OCI-LY1 (cell line): ENCODE results near the gene LPA.

Experiments used
- H2AFZ ChIP-seq: fragments of 200-600 bp; sonication (generic), shearing (Covaris generic); 2 replicates; pipeline ENCODE4 v1.6.0; 2014; ENCODE audit warnings: antibody characterized with exemption, mild to moderate bottlenecking, low read length
- H3F3A ChIP-seq: fragments of 200-600 bp; sonication (generic), shearing (Covaris generic); 2 replicates; pipeline ENCODE4 v1.6.0; 2014; ENCODE audit warnings: mild to moderate bottlenecking, antibody characterized with exemption, low read length, moderate library complexity; ENCODE audit not compliant: insufficient read depth
- H3K27ac ChIP-seq: fragments of 200-600 bp; sonication (generic); 2 replicates; pipeline ENCODE4 v1.5.1; 2014; ENCODE audit warnings: low read length, mixed run types, mild to moderate bottlenecking, low read depth; ENCODE audit not compliant: poor library complexity, severe bottlenecking
- H3K27me3 ChIP-seq: fragments of 200-600 bp; sonication (generic); 2 replicates; pipeline ENCODE4 v1.6.0; 2014; ENCODE audit warnings: antibody characterized with exemption, mild to moderate bottlenecking, low read length, moderate library complexity; ENCODE audit not compliant: insufficient read depth
- H3K36me3 ChIP-seq: fragments of 200-600 bp; sonication (generic); 2 replicates; pipeline ENCODE4 v1.6.1; 2014; ENCODE audit warnings: mild to moderate bottlenecking, antibody characterized with exemption, low read length, moderate library complexity, mixed read lengths; ENCODE audit not compliant: insufficient read depth
- H3K4me1 ChIP-seq: fragments of 200-600 bp; sonication (generic); 2 replicates; pipeline ENCODE4 v1.5.1; 2014; ENCODE audit warnings: mild to moderate bottlenecking, low read length, moderate library complexity; ENCODE audit not compliant: insufficient read depth, severe bottlenecking
- H3K4me2 ChIP-seq: fragments of 200-600 bp; sonication (generic), shearing (Covaris generic); 2 replicates; pipeline ENCODE4 v1.6.1; 2014; ENCODE audit warnings: low read length
- H3K4me3 ChIP-seq: fragments of 200-600 bp; sonication (generic); 2 replicates; pipeline ENCODE4 v1.5.1; 2014; ENCODE audit warnings: low read length, low read depth, mild to moderate bottlenecking, mixed read lengths; ENCODE audit not compliant: poor library complexity, severe bottlenecking
- H3K79me2 ChIP-seq: fragments of 200-600 bp; shearing (Covaris generic); 2 replicates; pipeline ENCODE4 v1.6.1; 2016; ENCODE audit warnings: mixed run types, low read length, mixed read lengths; ENCODE audit not compliant: insufficient read depth
- H3K9ac ChIP-seq: fragments of 200-600 bp; sonication (generic), shearing (Covaris generic); 2 replicates; pipeline ENCODE4 v1.6.1; 2014; ENCODE audit warnings: mild to moderate bottlenecking, low read length, mixed read lengths
- H3K9me2 ChIP-seq: fragments of 200-600 bp; sonication (generic), shearing (Covaris generic); 2 replicates; pipeline ENCODE4 v1.6.1; 2014; ENCODE audit warnings: low read depth, mild to moderate bottlenecking, low read length, mixed read lengths
- H3K9me3 ChIP-seq: fragments of 200-600 bp; shearing (Covaris generic); 2 replicates; pipeline ENCODE4 v1.6.1; 2014; ENCODE audit warnings: low read length, mixed read lengths
- H4K20me1 ChIP-seq: fragments of 200-600 bp; sonication (generic), shearing (Covaris generic); 2 replicates; pipeline ENCODE4 v1.6.0; 2016; ENCODE audit warnings: mild to moderate bottlenecking, low read length; ENCODE audit not compliant: insufficient read depth
- EZH2 ChIP-seq: fragments of 200-600 bp; sonication (generic), shearing (Covaris generic); IDR thresholded peaks from 2 replicates; pipeline ENCODE4 v1.8.0; 2017; ENCODE audit warnings: borderline replicate concordance, mixed run types, mild to moderate bottlenecking, antibody characterized with exemption, low read length, moderate library complexity, mixed read lengths
- TF ChIP-seq, protein P1 (sequence below): fragments of 200-600 bp; sonication (generic), shearing (Covaris generic); IDR thresholded peaks from 2 replicates; pipeline ENCODE4 v1.5.1; 2017; ENCODE audit warnings: mild to moderate bottlenecking, antibody characterized with exemption, low read length, moderate library complexity, mixed read lengths

Gene LPA

DNA sequence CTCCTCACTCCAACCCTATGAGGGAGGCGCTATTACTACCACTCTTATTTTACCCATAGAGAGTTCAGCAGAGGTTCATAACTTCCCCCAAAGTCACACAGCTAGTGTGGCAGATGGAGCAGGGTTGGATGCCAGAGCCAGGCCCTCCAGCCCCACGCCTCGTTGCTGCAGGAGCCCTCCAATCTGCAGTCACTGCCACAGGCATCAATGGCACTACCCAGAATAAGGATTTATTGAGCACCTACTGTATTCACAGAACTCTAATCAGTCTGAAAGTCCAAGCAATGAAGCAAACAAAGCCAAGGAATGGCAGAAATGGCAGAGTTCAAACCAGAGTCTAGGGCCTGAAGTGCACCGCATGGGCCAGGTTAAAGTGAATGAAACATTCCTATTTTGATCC is 144.9 kb downstream of the LPA start:
- Histone ChIP-seq H3K27ac (no peak overlapping the region), H4K20me1 (no peaks in the 10 kb centered on the region), H3K4me2 (no peak overlapping the region), H3K9me2 (no peaks in the 10 kb centered on the region), H3K27me3 (no peaks in the 10 kb centered on the region), H3K36me3 (no peaks in the 10 kb centered on the region), H3K79me2 (no peaks in the 10 kb centered on the region), H3F3A (no peaks in the 10 kb centered on the region), H3K4me3 (no peak overlapping the region), H3K4me1 (no peaks in the 10 kb centered on the region), H3K9me3 (no peaks in the 10 kb centered on the region), H3K9ac (no peak overlapping the region), H2AFZ (no peak overlapping the region)
- TF ChIP-seq, protein P1, sequence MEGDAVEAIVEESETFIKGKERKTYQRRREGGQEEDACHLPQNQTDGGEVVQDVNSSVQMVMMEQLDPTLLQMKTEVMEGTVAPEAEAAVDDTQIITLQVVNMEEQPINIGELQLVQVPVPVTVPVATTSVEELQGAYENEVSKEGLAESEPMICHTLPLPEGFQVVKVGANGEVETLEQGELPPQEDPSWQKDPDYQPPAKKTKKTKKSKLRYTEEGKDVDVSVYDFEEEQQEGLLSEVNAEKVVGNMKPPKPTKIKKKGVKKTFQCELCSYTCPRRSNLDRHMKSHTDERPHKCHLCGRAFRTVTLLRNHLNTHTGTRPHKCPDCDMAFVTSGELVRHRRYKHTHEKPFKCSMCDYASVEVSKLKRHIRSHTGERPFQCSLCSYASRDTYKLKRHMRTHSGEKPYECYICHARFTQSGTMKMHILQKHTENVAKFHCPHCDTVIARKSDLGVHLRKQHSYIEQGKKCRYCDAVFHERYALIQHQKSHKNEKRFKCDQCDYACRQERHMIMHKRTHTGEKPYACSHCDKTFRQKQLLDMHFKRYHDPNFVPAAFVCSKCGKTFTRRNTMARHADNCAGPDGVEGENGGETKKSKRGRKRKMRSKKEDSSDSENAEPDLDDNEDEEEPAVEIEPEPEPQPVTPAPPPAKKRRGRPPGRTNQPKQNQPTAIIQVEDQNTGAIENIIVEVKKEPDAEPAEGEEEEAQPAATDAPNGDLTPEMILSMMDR = no peak
- no peak for TF ChIP-seq EZH2

GRCh38 chr6:160513836-160514235 is 150.2 kb downstream of the LPA start:
- TF ChIP-seq, protein P1 = no peak
- no peak for TF ChIP-seq EZH2
- Histone ChIP-seq H3K27me3 (no peaks in the 10 kb centered on the region), H3K9me3 (no peaks in the 10 kb centered on the region), H3K27ac (no peak overlapping the region), H3K9me2 (no peaks in the 10 kb centered on the region), H3K79me2 (no peaks in the 10 kb centered on the region), H3F3A (no peaks in the 10 kb centered on the region), H4K20me1 (no peaks in the 10 kb centered on the region), H3K4me3 (no peak overlapping the region), H3K4me2 (no peak overlapping the region), H2AFZ (no peak overlapping the region), H3K9ac (no peak overlapping the region), H3K4me1 (no peaks in the 10 kb centered on the region), H3K36me3 (no peaks in the 10 kb centered on the region)

- Histone ChIP-seq H3K27me3 (no peaks in the 10 kb centered on the region), H3K9me2 (no peaks in the 10 kb centered on the region), H3K4me2 (no peak overlapping the region), H3K36me3 (no peaks in the 10 kb centered on the region), H3F3A (no peaks in the 10 kb centered on the region), H3K4me3 (no peak overlapping the region), H3K9me3 (no peaks in the 10 kb centered on the region), H3K4me1 (no peaks in the 10 kb centered on the region), H3K27ac (no peak overlapping the region), H3K9ac (no peak overlapping the region), H3K79me2 (no peaks in the 10 kb centered on the region), H2AFZ (no peak overlapping the region), H4K20me1 (no peaks in the 10 kb centered on the region)
- TF ChIP-seq EZH2 = no peak
- TF ChIP-seq, protein P1 = no peak
Measured at GRCh38 chr6:160510976-160511617, 153.0 kb downstream of the LPA start.
